PFSK-1 (cell line): ENCODE results near the gene NFIC.

Experiments
- FOXP2 ChIP-seq: optimal IDR thresholded peaks from 2 replicates; pipeline ENCODE3; 2011; ENCODE audit warnings: borderline replicate concordance, control low read depth, inconsistent platforms; ENCODE audit not compliant: insufficient read depth; ENCODE audit errors: extremely low read length, extremely low read depth
- POLR2AphosphoS5 ChIP-seq: IDR thresholded peaks from 2 replicates; pipeline ENCODE4 v1.6.1; 2012; ENCODE audit warnings: low read depth, mild to moderate bottlenecking, control low read depth, low read length, moderate library complexity
- SIN3A ChIP-seq: IDR thresholded peaks from 2 replicates; pipeline ENCODE4 v1.6.1; 2012; ENCODE audit warnings: mild to moderate bottlenecking, low read length, moderate library complexity, borderline replicate concordance; ENCODE audit not compliant: insufficient read depth
- TAF1 ChIP-seq: IDR thresholded peaks from 2 replicates; pipeline ENCODE4 v1.6.1; 2012; ENCODE audit warnings: low read length, control low read depth, borderline replicate concordance; ENCODE audit not compliant: insufficient read depth
- TF ChIP-seq, protein P1 (sequence below), 2 experiments: IDR thresholded peaks; 2 replicates each; pipeline versions ENCODE4 v1.6.1 to v1.8.0; 2011 to 2012; ENCODE audit warnings: low read depth in 2 of 2, low read length in 2 of 2, control low read depth in 1 of 2, inconsistent platforms in 1 of 2, mild to moderate bottlenecking in 1 of 2, moderate library complexity in 1 of 2; ENCODE audit not compliant: insufficient read depth in 1 of 2

The NFIC gene

DNA sequence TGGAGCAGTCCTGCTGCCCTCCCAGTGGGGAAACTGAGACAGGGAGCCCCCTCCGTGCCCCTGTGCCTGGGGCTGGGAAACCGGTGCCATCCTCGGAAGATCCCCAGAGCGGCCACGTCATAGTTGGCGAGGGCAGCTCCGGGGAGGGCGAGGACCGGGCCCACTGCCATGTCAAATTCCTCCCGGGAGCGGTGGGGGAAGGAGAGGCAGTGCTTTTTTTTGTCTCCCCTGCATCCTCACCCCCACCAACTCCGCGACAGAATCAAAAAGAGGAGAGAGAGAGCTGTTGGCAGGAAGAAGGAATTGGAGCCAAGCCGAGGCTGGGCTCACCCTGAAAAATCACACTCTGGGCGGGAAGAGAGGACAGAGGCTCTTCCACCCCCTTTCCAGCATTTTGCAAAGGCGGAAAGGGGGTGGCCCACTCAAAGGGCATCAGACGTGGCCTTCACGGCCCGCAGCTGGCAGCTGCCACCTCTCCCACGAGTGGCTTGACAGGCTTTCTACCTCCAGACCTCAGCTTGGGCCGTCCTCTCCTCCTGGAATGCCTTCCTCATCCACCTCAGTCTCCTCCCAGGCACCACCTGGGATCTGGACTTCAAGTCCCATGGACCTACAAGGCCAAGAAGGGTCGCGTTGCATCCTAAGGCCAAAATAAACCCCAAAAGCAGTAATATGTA lies 19.6 kb upstream of the NFIC start:
- TF ChIP-seq TAF1 = no peak
- TF ChIP-seq POLR2AphosphoS5 = no peak
- TF ChIP-seq SIN3A = no peak
- TF ChIP-seq FOXP2 = no peak
- TF ChIP-seq, protein P1, sequence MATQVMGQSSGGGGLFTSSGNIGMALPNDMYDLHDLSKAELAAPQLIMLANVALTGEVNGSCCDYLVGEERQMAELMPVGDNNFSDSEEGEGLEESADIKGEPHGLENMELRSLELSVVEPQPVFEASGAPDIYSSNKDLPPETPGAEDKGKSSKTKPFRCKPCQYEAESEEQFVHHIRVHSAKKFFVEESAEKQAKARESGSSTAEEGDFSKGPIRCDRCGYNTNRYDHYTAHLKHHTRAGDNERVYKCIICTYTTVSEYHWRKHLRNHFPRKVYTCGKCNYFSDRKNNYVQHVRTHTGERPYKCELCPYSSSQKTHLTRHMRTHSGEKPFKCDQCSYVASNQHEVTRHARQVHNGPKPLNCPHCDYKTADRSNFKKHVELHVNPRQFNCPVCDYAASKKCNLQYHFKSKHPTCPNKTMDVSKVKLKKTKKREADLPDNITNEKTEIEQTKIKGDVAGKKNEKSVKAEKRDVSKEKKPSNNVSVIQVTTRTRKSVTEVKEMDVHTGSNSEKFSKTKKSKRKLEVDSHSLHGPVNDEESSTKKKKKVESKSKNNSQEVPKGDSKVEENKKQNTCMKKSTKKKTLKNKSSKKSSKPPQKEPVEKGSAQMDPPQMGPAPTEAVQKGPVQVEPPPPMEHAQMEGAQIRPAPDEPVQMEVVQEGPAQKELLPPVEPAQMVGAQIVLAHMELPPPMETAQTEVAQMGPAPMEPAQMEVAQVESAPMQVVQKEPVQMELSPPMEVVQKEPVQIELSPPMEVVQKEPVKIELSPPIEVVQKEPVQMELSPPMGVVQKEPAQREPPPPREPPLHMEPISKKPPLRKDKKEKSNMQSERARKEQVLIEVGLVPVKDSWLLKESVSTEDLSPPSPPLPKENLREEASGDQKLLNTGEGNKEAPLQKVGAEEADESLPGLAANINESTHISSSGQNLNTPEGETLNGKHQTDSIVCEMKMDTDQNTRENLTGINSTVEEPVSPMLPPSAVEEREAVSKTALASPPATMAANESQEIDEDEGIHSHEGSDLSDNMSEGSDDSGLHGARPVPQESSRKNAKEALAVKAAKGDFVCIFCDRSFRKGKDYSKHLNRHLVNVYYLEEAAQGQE (IDR thresholded peaks at IDR 0.05; ENCODE audit: insufficient read depth in 1 of 2, low read depth in 2 of 2, low read length in 2 of 2) = no peak

DNA sequence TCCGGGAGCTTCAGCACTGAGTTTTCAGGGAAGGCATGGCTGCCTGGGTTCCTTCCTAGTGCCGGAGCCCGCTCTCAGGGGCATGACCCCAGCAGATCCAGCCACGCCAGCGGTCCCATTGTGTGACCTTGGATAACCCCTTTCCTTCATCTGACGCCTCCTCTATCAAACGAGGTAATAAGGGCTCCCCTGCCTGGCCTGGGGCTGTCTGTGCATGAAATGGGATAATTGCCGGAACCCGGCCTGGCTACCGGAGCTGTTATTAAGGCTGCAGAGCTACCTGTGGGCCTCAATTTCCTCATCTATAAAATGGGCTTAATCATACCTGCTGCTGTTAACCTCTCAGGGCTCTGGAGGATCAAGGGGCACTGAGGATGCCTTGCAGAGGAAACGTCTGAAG lies 18.3 kb upstream of the NFIC start:
- TF ChIP-seq TAF1 (no peak), SIN3A (no peak), FOXP2 (no peak), POLR2AphosphoS5 (no peak)
- TF ChIP-seq, protein P1 (IDR thresholded peaks at IDR 0.05; ENCODE audit: insufficient read depth in 1 of 2, low read depth in 2 of 2, low read length in 2 of 2) = no peak

DNA sequence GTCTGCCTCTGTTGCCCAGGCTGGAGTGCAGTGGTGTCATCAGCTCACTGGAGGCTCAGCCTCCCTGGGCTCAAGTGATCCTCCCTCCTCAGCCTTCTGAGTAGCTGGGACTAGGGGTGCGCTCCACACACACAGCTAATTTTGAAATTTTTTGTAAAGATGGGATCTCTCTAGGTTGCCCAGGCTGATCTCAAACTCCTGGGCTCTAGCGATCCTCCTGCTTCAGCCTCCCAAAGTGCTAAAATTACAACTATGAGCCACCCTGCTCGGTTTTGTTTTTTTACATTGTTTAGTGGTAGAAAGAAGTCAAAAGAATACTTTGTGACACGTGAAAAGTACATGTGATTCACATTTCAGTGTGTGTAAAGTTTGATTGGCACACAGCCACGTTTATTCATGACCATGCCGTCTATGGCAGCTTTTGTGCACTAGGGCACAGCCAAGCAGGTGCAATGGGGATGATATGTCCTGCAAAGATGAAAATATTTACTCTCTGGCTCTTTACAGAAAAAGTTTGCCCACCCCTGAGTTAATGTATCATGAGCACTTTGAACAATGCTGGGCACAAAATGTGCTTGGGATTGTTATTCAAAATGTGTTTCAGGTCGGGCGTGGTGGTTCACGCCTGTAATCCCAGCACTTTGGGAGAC lies 16.2 kb upstream of the NFIC start:
- TF ChIP-seq SIN3A = no peak
- no peak for TF ChIP-seq TAF1
- no peak for TF ChIP-seq POLR2AphosphoS5
- TF ChIP-seq, protein P1 (IDR thresholded peaks at IDR 0.05; ENCODE audit: insufficient read depth in 1 of 2, low read depth in 2 of 2, low read length in 2 of 2) = no peak
- TF ChIP-seq FOXP2 = no peak

DNA sequence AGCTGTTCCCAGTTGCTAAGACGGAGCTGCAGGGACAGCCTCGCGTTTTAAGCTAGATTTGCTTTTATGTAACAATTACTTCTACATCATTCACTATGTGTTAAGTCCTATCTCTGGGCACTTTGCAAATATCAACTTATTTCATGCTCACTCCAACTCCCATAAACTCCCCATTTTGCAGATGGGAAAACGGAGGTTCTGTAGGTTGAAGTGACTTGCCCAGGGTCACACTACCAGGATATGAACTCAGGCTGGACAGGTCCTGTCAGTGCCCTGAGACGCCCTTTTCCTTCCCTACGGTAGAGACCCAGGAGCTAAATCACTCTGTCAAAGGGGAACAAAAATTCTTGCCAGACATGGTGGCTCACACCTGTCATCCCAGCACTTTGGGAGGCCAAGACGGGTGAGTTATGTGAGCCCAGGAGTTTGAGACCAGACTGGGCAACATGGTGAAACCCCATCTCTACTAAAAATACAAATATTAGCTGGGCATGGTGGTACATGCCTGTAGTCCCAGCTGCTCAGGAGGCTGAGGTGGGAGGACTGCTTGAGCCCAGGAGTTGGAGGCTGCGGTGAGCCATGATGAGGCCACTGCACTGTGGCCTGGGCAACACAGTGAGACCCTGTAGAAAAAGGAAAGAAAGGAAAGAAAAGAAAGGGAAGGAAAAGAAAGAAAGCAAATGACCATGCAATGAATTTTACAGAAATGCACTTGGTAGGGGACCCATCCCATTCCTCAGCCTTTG lies 14.5 kb upstream of the NFIC start:
- TF ChIP-seq, protein P1 (IDR thresholded peaks at IDR 0.05; ENCODE audit: insufficient read depth in 1 of 2, low read depth in 2 of 2, low read length in 2 of 2) = no peak
- TF ChIP-seq TAF1 (no peak), POLR2AphosphoS5 (no peak), SIN3A (no peak), FOXP2 (no peak)
